Activated T-cell treated with anti-CD3 and anti-CD28 coated beads, Interleukin-2, amount 50 U/mL, for 24 hours (primary cell): ENCODE results near the gene TFB1M.
"Not testable (repeated sequence)": the region's sequence is repeated elsewhere in the genome, so short reads cannot be mapped to it uniquely, and the experiment has no call there.

Experiments
- DNase-seq: peaks from one replicate; pipeline ENCODE4 v3.0.0-alpha.2; 2020
- H3K27ac Mint-ChIP-seq: 2 replicates; pipeline ENCODE4 v1.8.0; 2020; ENCODE audit warnings: mild to moderate bottlenecking, mixed read lengths
- H3K27me3 Mint-ChIP-seq: 2 replicates; pipeline ENCODE4 v1.8.0; 2020; ENCODE audit warnings: mixed read lengths
- H3K36me3 Mint-ChIP-seq: 2 replicates; pipeline ENCODE4 v1.8.0; 2020; ENCODE audit warnings: low read depth, mixed read lengths
- H3K4me1 Mint-ChIP-seq: 2 replicates; pipeline ENCODE4 v1.8.0; 2020; ENCODE audit warnings: low read depth, mixed read lengths
- H3K4me3 Mint-ChIP-seq: 2 replicates; pipeline ENCODE4 v1.8.0; 2020; ENCODE audit warnings: mild to moderate bottlenecking, moderate library complexity, mixed read lengths
- H3K9me3 Mint-ChIP-seq: 2 replicates; pipeline ENCODE4 v1.8.0; 2020; ENCODE audit warnings: mixed read lengths

Gene TFB1M

GRCh38 chr6:155271145-155271544 is 43.1 kb downstream of the TFB1M start:
- DNase-seq = no peak
- H3K4me3 Mint-ChIP-seq = no peak overlapping the region
- no peak overlapping the region for H3K27ac Mint-ChIP-seq
- peaks cover 22% of the 10 kb centered on the region for H3K4me1 Mint-ChIP-seq
- H3K27me3 Mint-ChIP-seq = no peaks in the 10 kb centered on the region
- no peaks in the 10 kb centered on the region for H3K9me3 Mint-ChIP-seq
- peaks cover 71% of the 10 kb centered on the region for H3K36me3 Mint-ChIP-seq

GRCh38 chr6:155270561-155271091 is 43.7 kb downstream of the TFB1M start:
- H3K4me1 Mint-ChIP-seq = peaks cover 22% of the 10 kb centered on the region
- H3K4me3 Mint-ChIP-seq = no peak overlapping the region
- no peak for DNase-seq
- no peaks in the 10 kb centered on the region for H3K9me3 Mint-ChIP-seq
- H3K27me3 Mint-ChIP-seq = no peaks in the 10 kb centered on the region
- no peak overlapping the region for H3K27ac Mint-ChIP-seq
- H3K36me3 Mint-ChIP-seq = peaks cover 71% of the 10 kb centered on the region

GRCh38 chr6:155269765-155270164 is 44.5 kb downstream of the TFB1M start:
- Mint-ChIP-seq H3K4me1 (peaks cover 18% of the 10 kb centered on the region), H3K27me3 (no peaks in the 10 kb centered on the region), H3K27ac (peak overlapping the region; percentile 5), H3K9me3 (no peaks in the 10 kb centered on the region), H3K36me3 (peaks cover 73% of the 10 kb centered on the region), H3K4me3 (no peak overlapping the region)
- DNase-seq = no peak

GRCh38 chr6:155268088-155268867 is 46.0 kb downstream of the TFB1M start:
- H3K27ac Mint-ChIP-seq = not testable (repeated sequence)

GRCh38 chr6:155267411-155267810 is 46.9 kb downstream of the TFB1M start:
- no peaks in the 10 kb centered on the region for H3K9me3 Mint-ChIP-seq

More at GRCh38 chr6:155268088-155268867, 46.0 kb downstream of the TFB1M start:
- peaks cover 78% of the 10 kb centered on the region for H3K36me3 Mint-ChIP-seq
- not testable (repeated sequence) for H3K27me3 Mint-ChIP-seq, DNase-seq, H3K4me3 Mint-ChIP-seq, H3K9me3 Mint-ChIP-seq
- peaks cover 14% of the 10 kb centered on the region for H3K4me1 Mint-ChIP-seq

GRCh38 chr6:155265843-155266535 is 48.3 kb downstream of the TFB1M start:
- no peak overlapping the region for H3K4me3 Mint-ChIP-seq
- DNase-seq = no peak
- H3K36me3 Mint-ChIP-seq = peaks cover 84% of the 10 kb centered on the region
- no peak overlapping the region for H3K27ac Mint-ChIP-seq
- no peaks in the 10 kb centered on the region for H3K27me3 Mint-ChIP-seq
- no peaks in the 10 kb centered on the region for H3K9me3 Mint-ChIP-seq
- peaks cover 21% of the 10 kb centered on the region for H3K4me1 Mint-ChIP-seq

More at GRCh38 chr6:155267411-155267810, 46.9 kb downstream of the TFB1M start:
- Mint-ChIP-seq H3K4me3 (no peak overlapping the region), H3K27me3 (no peaks in the 10 kb centered on the region), H3K4me1 (peaks cover 12% of the 10 kb centered on the region), H3K27ac (no peak overlapping the region), H3K36me3 (peaks cover 75% of the 10 kb centered on the region)
- DNase-seq = no peak

- no peak for DNase-seq
- Mint-ChIP-seq H3K36me3 (peaks cover 85% of the 10 kb centered on the region), H3K27me3 (no peaks in the 10 kb centered on the region), H3K4me1 (peaks cover 25% of the 10 kb centered on the region), H3K4me3 (no peak overlapping the region), H3K27ac (no peak overlapping the region), H3K9me3 (no peaks in the 10 kb centered on the region)
Measured at GRCh38 chr6:155264693-155265320, 49.5 kb downstream of the TFB1M start.

GRCh38 chr6:155263373-155264063 is 50.8 kb downstream of the TFB1M start, which contains the start of gene CLDN20:
Gene CLDN20 (plus strand): TSS chr6:155264013. CDS start chr6:155275720, 11,707 bp downstream.
- no peaks in the 10 kb centered on the region for H3K9me3 Mint-ChIP-seq
- no peak for DNase-seq
- no peak within 1 kb of the TSS for H3K27ac Mint-ChIP-seq
- H3K4me3 Mint-ChIP-seq = no peak within 1 kb of the TSS
- H3K27me3 Mint-ChIP-seq = no peaks in the 10 kb centered on the region
- peaks cover 89% of the 10 kb centered on the region for H3K36me3 Mint-ChIP-seq
- peaks cover 25% of the 10 kb centered on the region for H3K4me1 Mint-ChIP-seq

GRCh38 chr6:155262655-155263054 is 51.6 kb downstream of the TFB1M start:
- Mint-ChIP-seq H3K27me3 (no peaks in the 10 kb centered on the region), H3K4me3 (no peak overlapping the region), H3K4me1 (peaks cover 20% of the 10 kb centered on the region), H3K9me3 (no peaks in the 10 kb centered on the region), H3K36me3 (peaks cover 92% of the 10 kb centered on the region), H3K27ac (peak overlapping the region; percentile 57)
- DNase-seq = no peak

- H3K36me3 Mint-ChIP-seq = peaks cover 93% of the 10 kb centered on the region
Measured at GRCh38 chr6:155261111-155261900, 53.0 kb downstream of the TFB1M start.

GRCh38 chr6:155260686-155261085 is 53.6 kb downstream of the TFB1M start:
- H3K27ac Mint-ChIP-seq = peak overlapping the region; percentile 66
- no peak for DNase-seq
- no peaks in the 10 kb centered on the region for H3K9me3 Mint-ChIP-seq
- H3K4me1 Mint-ChIP-seq = peaks cover 20% of the 10 kb centered on the region
- no peak overlapping the region for H3K4me3 Mint-ChIP-seq
- H3K36me3 Mint-ChIP-seq = peaks cover 93% of the 10 kb centered on the region
- no peaks in the 10 kb centered on the region for H3K27me3 Mint-ChIP-seq

More at GRCh38 chr6:155261111-155261900, 53.0 kb downstream of the TFB1M start:
- H3K27me3 Mint-ChIP-seq = no peaks in the 10 kb centered on the region
- H3K4me1 Mint-ChIP-seq = peaks cover 20% of the 10 kb centered on the region
- DNase-seq = no peak
- no peaks in the 10 kb centered on the region for H3K9me3 Mint-ChIP-seq
- H3K27ac Mint-ChIP-seq = peak overlapping the region; percentile 66
- no peak overlapping the region for H3K4me3 Mint-ChIP-seq

- DNase-seq = no peak
- H3K27ac Mint-ChIP-seq = peak overlapping the region; percentile 41
- peaks cover 20% of the 10 kb centered on the region for H3K4me1 Mint-ChIP-seq
- no peaks in the 10 kb centered on the region for H3K9me3 Mint-ChIP-seq
- peaks cover 95% of the 10 kb centered on the region for H3K36me3 Mint-ChIP-seq
- H3K4me3 Mint-ChIP-seq = no peak overlapping the region
- no peaks in the 10 kb centered on the region for H3K27me3 Mint-ChIP-seq
Measured at GRCh38 chr6:155259897-155260296, 54.4 kb downstream of the TFB1M start.

GRCh38 chr6:155259204-155259603 is 55.1 kb downstream of the TFB1M start:
- Mint-ChIP-seq H3K4me3 (no peak overlapping the region), H3K36me3 (peaks cover 95% of the 10 kb centered on the region), H3K4me1 (peaks cover 21% of the 10 kb centered on the region), H3K9me3 (no peaks in the 10 kb centered on the region), H3K27ac (peak overlapping the region; percentile 41), H3K27me3 (no peaks in the 10 kb centered on the region)
- DNase-seq = no peak
